ENCODE measurements around the gene TMEM151B. TPM values are rescaled to one million over a fixed set of nuclear protein-coding genes. Genes with fewer than 3 reads are reported as not detected.
"Not testable (repeated sequence)": the region's sequence is repeated elsewhere in the genome, so short reads cannot be mapped to it uniquely, and the experiment has no call there.

TMEM151B gene
- total RNA-seq, 1 experiment from 2014 or later = not detected

- TF ChIP-seq ZNF274 (IDR thresholded peaks at IDR 0.05; ENCODE audit: low read depth, low read length) (no peak), RAD21 (IDR thresholded peaks at IDR 0.05; ENCODE audit: low read depth) (no peak), EGR1 (IDR thresholded peaks at IDR 0.05; ENCODE audit: low read depth) (peak; percentile 66), ATF3 (IDR thresholded peaks at IDR 0.05) (no peak), EZH2phosphoT487 (IDR thresholded peaks at IDR 0.05; ENCODE audit: borderline replicate concordance) (no peak)
Measured at GRCh38 chr6:44312901-44313788, 42.9 kb downstream of the TMEM151B start, which contains the start of gene AARS2 (continued).

DNA sequence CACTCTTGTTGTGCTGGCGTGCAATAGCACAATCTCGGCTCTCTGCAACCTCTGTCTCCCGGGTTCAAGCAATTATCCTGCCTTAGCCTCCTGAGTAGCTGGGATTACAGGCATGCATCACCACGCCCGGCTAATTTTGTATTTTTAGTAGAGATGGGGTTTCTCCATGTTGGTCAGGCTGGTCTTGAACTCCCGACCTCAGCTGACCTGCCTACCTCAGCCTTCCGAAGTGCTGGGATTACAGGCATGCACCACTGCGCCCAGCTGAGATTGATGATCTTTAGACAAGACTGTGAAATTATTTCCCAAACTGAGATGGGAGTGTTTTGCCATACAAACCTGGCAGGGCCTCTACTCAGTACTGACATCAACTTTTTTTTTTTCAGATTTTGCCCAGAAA is 44.4 kb downstream of the TMEM151B start:
- intact Hi-C loops (cut with micrococcal nuclease); DNase-seq (ENCODE audit: low read depth, low spot score); CTCF ChIA-PET; H3K4me2 ChIP-seq (ENCODE audit: low read length); H3K9ac ChIP-seq (ENCODE audit: low read length); H2AFZ ChIP-seq (ENCODE audit: low read depth, low read length, poor library complexity, severe bottlenecking); H3K27ac ChIP-seq (ENCODE audit: low read depth, low read length); POLR2A ChIA-PET; BruUV-seq (replicated peaks); H4K20me1 ChIP-seq (ENCODE audit: insufficient read depth); RAD21 ChIA-PET (ENCODE audit: low non-redundant PET in 1 of 2, low total read pairs in 2 of 2, uncharacterized antibody in 2 of 2, unreplicated experiment in 2 of 2); H3K9me3 ChIP-seq (ENCODE audit: control insufficient read depth in 1 of 2, insufficient read depth in 1 of 2, low read depth in 1 of 2, low read length in 2 of 2); ATAC-seq; H3K9me2 ChIP-seq (ENCODE audit: insufficient read depth); H3K4me3 ChIP-seq (replicated peaks in 1 of 2; ENCODE audit: low read depth in 1 of 2, low read length in 2 of 2): not testable (repeated sequence)
- peaks cover 19% of the 10 kb centered on the region for H3K79me2 ChIP-seq (ENCODE audit: insufficient read depth, low read length)
- peaks cover 18% of the 10 kb centered on the region; the same call in 1 of the 2 replicates for H3K27me3 ChIP-seq (ENCODE audit: insufficient read depth, low read length)
- H3K36me3 ChIP-seq (ENCODE audit: control insufficient read depth in 1 of 2, insufficient read depth in 2 of 2, low read length in 2 of 2) = peaks cover 16 to 23% of the 10 kb centered on the region in 2 experiments; a peak in 3 of 4 replicates
- H3K4me1 ChIP-seq (ENCODE audit: control insufficient read depth in 1 of 2, insufficient read depth in 2 of 2, low read length in 2 of 2) = peaks cover 6 to 16% of the 10 kb centered on the region in 2 experiments

DNA sequence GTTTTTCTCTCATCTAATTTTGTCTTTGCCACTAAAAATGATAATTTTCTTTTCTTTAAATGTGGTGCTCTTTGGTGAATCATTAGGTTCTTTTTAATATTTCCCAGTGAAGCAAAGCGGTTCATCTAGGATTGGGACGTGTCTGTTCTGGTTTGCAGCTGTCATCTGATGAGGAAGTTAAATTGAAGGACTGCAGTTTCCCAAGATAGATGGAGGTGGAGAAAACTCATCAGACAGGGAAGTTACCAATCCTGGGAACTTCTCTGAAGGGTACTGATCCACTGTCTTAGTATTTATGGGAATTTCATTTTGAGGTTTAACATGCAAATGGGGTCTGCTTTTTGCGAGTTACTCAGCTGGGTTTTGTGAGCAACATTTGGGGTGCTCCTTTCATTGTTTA is 45.3 kb downstream of the TMEM151B start:
- POLR2A ChIA-PET = no interaction called here
- peaks cover 18% of the 10 kb centered on the region; the same call in 1 of the 2 replicates for H3K27me3 ChIP-seq (ENCODE audit: insufficient read depth, low read length)
- TF ChIP-seq EGR1 (IDR thresholded peaks at IDR 0.05; ENCODE audit: low read depth) (no peak), CEBPB (IDR thresholded peaks at IDR 0.05; ENCODE audit: low read depth) (no peak), ZNF274 (IDR thresholded peaks at IDR 0.05; ENCODE audit: low read depth, low read length) (no peak), REST (IDR thresholded peaks at IDR 0.05; ENCODE audit: low read depth) (no peak), TCF7L2 (IDR thresholded peaks at IDR 0.05; ENCODE audit: borderline replicate concordance, extremely low read depth, insufficient read depth, insufficient read length) (no peak), ATF3 (IDR thresholded peaks at IDR 0.05) (no peak)
- intact Hi-C loops (cut with micrococcal nuclease) = no loop called here
- RAD21 ChIA-PET (ENCODE audit: low non-redundant PET in 1 of 2, low total read pairs in 2 of 2, uncharacterized antibody in 2 of 2, unreplicated experiment in 2 of 2) = no interaction called here
- DNase-seq (ENCODE audit: low read depth, low spot score) (no peak), ATAC-seq (no peak)
- H3K4me1 ChIP-seq (ENCODE audit: control insufficient read depth in 1 of 2, insufficient read depth in 2 of 2, low read length in 2 of 2) = peaks cover 6 to 16% of the 10 kb centered on the region in 2 experiments
- no peak overlapping the region for H3K27ac ChIP-seq (ENCODE audit: low read depth, low read length)
- no peak overlapping the region for H3K4me2 ChIP-seq (ENCODE audit: low read length)
- CTCF ChIA-PET = no interaction called here
- H4K20me1 ChIP-seq (ENCODE audit: insufficient read depth) = no peaks in the 10 kb centered on the region
- no peaks in the 10 kb centered on the region for H3K9me3 ChIP-seq (ENCODE audit: control insufficient read depth in 1 of 2, insufficient read depth in 1 of 2, low read depth in 1 of 2, low read length in 2 of 2)
- H3K9me2 ChIP-seq (ENCODE audit: insufficient read depth) = no peaks in the 10 kb centered on the region
- H3K79me2 ChIP-seq (ENCODE audit: insufficient read depth, low read length) = peaks cover 19% of the 10 kb centered on the region
- peaks cover 13 to 16% of the 10 kb centered on the region in 2 experiments; a peak in 3 of 4 replicates for H3K36me3 ChIP-seq (ENCODE audit: control insufficient read depth in 1 of 2, insufficient read depth in 2 of 2, low read length in 2 of 2)
- no peak overlapping the region for H3K9ac ChIP-seq (ENCODE audit: low read length)
- BruUV-seq (replicated peaks) = no TSS peak
- no peak overlapping the region for H3K4me3 ChIP-seq (replicated peaks in 1 of 2; ENCODE audit: low read depth in 1 of 2, low read length in 2 of 2)
- H2AFZ ChIP-seq (ENCODE audit: low read depth, low read length, poor library complexity, severe bottlenecking) = no peak overlapping the region

All from HCT116 (cell line).